ENCODE data around the gene PWP1. TPM values are rescaled to one million over a fixed set of nuclear protein-coding genes. Genes with fewer than 3 reads are reported as not detected.
"Not testable (repeated sequence)": the region's sequence is repeated elsewhere in the genome, so short reads cannot be mapped to it uniquely, and the experiment has no call there.

PWP1 gene
- total RNA-seq, 1 donor from 2014 or later, result 99.4 TPM

GRCh38 chr12:107702106-107702505 is 16.5 kb downstream of the PWP1 start:
- no peak for DNase-seq (ENCODE audit: low read depth)
- peaks cover 1% of the 10 kb centered on the region for H3K36me3 ChIP-seq (ENCODE audit: control insufficient read depth, insufficient read depth, low read length)
- H3K4me3 ChIP-seq (ENCODE audit: low read depth, low read length), result no peak overlapping the region
- TF ChIP-seq CTCF (IDR thresholded peaks at IDR 0.05; ENCODE audit: insufficient read depth, low read length, poor library complexity, severe bottlenecking), result no peak
- no peaks in the 10 kb centered on the region for H3K27me3 ChIP-seq (ENCODE audit: control insufficient read depth, insufficient read depth, low read length)

DNA sequence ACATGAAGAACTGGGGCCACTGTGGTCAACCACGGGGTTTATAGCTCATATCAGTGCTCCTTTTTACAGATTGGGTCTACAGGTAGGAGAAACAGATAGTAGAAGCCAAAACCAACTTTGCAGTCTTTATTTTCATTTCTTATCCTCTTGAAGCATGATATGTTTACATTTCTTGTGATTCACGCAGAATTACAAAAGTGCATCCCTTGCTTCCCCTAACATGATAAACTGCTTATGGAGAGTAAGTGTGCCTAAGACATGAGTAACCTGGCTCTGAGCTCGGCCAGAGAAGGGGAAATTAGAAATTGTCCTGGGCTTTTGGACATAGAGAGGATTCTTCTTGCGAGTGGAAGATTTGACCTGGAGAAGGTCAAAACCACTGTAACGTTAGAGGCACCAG is 18.4 kb downstream of the PWP1 start:
- DNase-seq (ENCODE audit: low read depth), result no peak
- no peaks in the 10 kb centered on the region for H3K36me3 ChIP-seq (ENCODE audit: control insufficient read depth, insufficient read depth, low read length)
- no peaks in the 10 kb centered on the region for H3K27me3 ChIP-seq (ENCODE audit: control insufficient read depth, insufficient read depth, low read length)
- H3K4me3 ChIP-seq (ENCODE audit: low read depth, low read length), result no peak overlapping the region
- no peak for TF ChIP-seq CTCF (IDR thresholded peaks at IDR 0.05; ENCODE audit: insufficient read depth, low read length, poor library complexity, severe bottlenecking)

DNA sequence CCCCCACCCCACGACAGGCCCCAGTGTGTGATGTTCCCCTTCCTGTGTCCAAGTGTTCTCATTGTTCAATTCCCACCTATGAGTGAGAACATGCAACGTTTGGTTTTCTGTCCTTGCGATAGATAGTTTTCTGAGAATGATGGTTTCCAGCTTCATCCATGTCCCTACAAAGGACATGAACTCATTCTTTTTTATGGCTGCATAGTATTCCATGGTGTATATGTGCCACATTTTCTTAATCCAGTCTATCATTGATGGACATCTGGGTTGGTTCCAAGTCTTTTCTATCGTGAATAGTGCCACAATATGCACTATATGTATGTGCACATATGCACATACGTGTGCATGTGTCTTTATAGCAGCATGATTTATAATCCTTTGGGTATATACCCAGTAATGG is 19.9 kb downstream of the PWP1 start:
- H3K27me3 ChIP-seq (ENCODE audit: control insufficient read depth, insufficient read depth, low read length); H3K4me3 ChIP-seq (ENCODE audit: low read depth, low read length); H3K36me3 ChIP-seq (ENCODE audit: control insufficient read depth, insufficient read depth, low read length); DNase-seq (ENCODE audit: low read depth): not testable (repeated sequence)

DNA sequence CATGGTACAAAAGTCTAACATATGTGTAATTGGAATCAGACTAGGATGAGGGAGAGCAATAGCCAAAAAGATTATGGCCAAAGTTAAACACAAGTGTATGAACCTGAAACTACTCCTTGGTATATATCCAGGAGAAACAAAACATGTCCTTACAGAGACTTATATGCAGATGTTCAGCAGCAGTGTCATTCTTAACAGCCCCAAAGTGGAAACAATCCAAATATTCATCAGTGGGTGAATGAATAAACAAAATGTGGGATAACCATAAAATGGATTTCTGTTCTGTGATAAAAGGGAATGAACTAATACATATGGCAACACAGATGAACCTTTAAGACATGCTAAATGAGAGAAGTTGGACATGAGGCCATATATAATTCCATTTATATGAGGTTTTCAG is 30.2 kb downstream of the PWP1 start:
- TF ChIP-seq CTCF (IDR thresholded peaks at IDR 0.05; ENCODE audit: insufficient read depth, low read length, poor library complexity, severe bottlenecking), result no peak
- no peaks in the 10 kb centered on the region for H3K36me3 ChIP-seq (ENCODE audit: control insufficient read depth, insufficient read depth, low read length)
- no peak for DNase-seq (ENCODE audit: low read depth)
- no peaks in the 10 kb centered on the region for H3K27me3 ChIP-seq (ENCODE audit: control insufficient read depth, insufficient read depth, low read length)
- H3K4me3 ChIP-seq (ENCODE audit: low read depth, low read length), result no peak overlapping the region

GRCh38 chr12:107718606-107719005 is 33.0 kb downstream of the PWP1 start:
- no peak for TF ChIP-seq CTCF (IDR thresholded peaks at IDR 0.05; ENCODE audit: insufficient read depth, low read length, poor library complexity, severe bottlenecking)
- no peak for DNase-seq (ENCODE audit: low read depth)
- Histone ChIP-seq H3K27me3 (ENCODE audit: control insufficient read depth, insufficient read depth, low read length) (no peaks in the 10 kb centered on the region), H3K36me3 (ENCODE audit: control insufficient read depth, insufficient read depth, low read length) (no peaks in the 10 kb centered on the region), H3K4me3 (ENCODE audit: low read depth, low read length) (no peak overlapping the region)

- not testable (repeated sequence) for DNase-seq (ENCODE audit: low read depth); H3K4me3 ChIP-seq (ENCODE audit: low read depth, low read length); H3K36me3 ChIP-seq (ENCODE audit: control insufficient read depth, insufficient read depth, low read length); H3K27me3 ChIP-seq (ENCODE audit: control insufficient read depth, insufficient read depth, low read length)
Measured at GRCh38 chr12:107727327-107727726, 41.7 kb downstream of the PWP1 start.

DNA sequence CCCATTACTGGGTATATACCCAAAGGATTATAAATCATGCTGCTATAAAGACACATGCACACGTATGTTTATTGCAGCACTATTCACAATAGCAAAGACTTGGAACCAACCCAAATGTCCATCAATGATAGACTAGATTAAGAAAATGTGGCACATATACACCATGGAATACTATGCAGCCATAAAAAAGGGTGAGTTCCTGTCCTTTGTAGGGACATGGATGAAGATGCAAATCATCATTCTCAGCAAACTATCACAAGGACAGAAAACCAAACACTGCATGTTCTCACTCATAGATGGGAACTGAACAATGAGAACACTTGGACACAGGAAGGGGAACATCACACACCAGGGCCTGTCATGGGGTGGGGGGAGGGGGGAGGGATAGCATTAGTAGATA is 42.1 kb downstream of the PWP1 start:
- not testable (repeated sequence) for H3K36me3 ChIP-seq (ENCODE audit: control insufficient read depth, insufficient read depth, low read length); DNase-seq (ENCODE audit: low read depth); H3K27me3 ChIP-seq (ENCODE audit: control insufficient read depth, insufficient read depth, low read length); H3K4me3 ChIP-seq (ENCODE audit: low read depth, low read length)
